ENCODE results near the gene AIF1.
A peak's percentile ranks its signal among the peaks of the same experiment; 100 is the strongest.

The AIF1 gene

DNA sequence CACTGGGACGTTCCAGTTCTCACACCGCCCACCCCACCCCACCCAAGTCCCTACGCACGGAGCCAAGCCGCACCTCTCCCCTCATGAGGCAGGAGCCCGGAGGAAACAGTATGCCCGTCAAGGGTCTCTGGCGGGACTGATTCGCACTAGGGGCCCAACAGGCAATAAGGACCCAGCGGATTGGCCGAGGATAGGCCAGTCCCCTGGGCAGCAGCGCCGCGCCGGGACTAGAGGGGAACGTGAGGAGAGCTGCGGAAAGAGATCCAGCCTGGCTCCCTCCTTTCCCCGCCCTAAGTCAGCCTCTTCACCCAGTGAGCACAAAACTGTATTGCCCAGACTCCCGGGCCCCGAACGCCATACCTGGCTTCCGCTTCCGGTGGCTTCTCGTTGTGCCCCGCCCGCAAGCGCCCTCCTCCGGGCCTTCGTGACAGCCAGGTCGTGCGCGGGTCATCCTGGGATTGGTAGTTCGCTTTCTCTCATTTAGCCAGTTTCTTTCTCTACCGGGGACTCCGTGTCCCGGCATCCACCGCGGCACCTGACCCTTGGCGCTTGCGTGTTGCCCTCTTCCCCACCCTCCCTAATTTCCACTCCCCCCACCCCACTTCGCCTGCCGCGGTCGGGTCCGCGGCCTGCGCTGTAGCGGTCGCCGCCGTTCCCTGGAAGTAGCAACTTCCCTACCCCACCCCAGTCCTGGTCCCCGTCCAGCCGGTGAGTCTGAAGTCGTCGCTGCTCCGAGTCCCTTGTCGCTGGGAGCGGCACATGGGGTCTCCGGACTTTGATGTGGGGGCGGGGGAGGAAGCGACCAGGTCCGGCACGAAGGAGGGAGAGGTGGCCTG, 50.7 kb downstream of the AIF1 start, which contains the start of gene CSNK2B:
TSS of gene CSNK2B (plus strand) at position 580 of the 836 bp plus-strand sequence. CDS start 752 bp downstream, outside the sequence.
- peak; percentile 88 for DNase-seq

DNA sequence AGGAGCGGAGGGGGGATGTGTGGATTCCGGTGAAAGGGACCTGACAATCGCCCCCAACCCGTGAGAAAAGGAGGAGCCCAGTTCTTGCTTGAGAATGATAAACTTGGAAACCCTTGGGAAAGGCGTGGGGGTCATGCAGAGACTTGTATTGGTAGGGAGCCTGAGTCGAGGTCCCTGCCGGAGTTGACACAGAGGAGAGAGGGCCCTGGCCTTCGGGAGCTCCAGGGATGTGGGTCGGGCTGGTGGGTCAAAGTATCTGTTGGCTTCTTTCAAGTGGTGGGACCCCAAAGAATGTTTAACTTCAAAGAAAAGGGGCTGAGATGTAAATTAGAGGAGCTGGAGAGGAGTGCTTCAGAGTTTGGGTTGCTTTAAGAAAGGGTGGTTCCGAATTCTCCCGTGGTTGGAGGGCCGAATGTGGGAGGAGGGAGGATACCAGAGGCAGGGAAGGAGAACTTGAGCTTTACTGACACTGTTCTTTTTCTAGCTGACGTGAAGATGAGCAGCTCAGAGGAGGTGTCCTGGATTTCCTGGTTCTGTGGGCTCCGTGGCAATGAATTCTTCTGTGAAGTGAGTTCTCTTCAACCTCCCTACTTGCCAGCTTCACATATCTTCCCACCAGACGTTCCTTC, 51.4 kb downstream of the AIF1 start:
- no peak for DNase-seq
